GM12874 (cell line): Measurements from ENCODE around the gene RCL1.

Experiments used
- CTCF ChIP-seq: IDR thresholded peaks from 2 replicates; pipeline ENCODE4 v1.5.1; 2011; ENCODE audit warnings: low read depth, mild to moderate bottlenecking, control low read depth, low read length, moderate library complexity; ENCODE audit not compliant: insufficient read depth

The RCL1 gene

DNA sequence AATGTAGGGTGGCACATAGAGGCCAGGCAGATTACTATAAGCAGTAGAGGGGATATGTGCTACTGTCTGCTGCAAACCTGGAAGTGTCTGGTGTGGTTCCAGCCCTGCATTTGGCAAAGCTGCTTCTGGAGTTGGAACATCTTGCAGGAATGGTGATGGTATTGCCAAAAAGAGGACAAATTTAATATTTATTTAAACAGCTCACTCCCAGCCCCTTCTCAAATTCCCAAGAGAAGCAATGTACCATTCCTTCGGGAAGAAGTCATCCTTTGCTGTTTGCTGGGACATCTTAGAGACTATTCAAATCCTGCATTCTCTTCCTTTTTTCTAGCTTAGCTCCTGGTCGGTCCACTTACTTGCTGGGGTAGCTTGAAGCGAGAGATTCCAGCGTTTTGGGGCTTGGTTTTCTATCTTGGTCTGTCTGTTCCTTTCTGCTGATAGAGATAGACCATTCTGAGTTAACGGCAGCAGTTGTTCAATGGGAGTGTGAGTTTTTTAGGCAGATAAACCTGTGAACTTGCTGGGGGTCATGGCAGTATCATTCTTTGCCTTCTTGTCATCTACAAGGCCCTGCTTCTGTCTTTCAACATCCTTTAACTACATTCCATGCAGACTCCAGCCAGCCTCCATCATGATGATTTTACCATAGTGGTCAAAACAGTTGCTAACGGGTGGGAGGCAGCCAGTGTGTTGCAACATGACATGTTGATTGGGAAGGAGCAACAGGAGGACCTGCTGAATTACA lies 69.9 kb downstream of the RCL1 start:
- no peak for TF ChIP-seq CTCF

- no peak for TF ChIP-seq CTCF
Observed at GRCh38 chr9:4864234-4864661, 71.5 kb downstream of the RCL1 start.

DNA sequence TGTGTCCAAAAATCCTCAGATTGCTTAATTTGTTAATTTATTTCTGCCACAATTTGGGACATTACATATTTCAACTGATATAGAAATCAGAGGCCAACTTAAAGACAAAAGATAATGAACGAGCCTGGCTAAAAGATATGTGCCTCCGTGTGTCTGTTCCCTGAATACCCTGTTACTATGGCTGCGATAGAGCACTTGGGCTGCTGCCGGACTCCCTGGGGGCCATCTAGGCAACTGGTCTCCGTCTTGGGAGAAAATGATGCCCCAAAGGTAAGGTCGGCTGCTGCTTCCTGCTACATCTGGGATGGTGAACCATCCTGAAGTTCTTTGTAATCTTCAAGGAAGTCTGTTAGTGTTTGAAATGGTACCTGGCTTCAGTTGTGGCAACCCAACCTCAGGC lies 72.0 kb downstream of the RCL1 start:
- no peak for TF ChIP-seq CTCF

GRCh38 chr9:4865681-4866080 lies 72.9 kb downstream of the RCL1 start:
- no peak for TF ChIP-seq CTCF

GRCh38 chr9:4866239-4866969 lies 73.7 kb downstream of the RCL1 start:
- TF ChIP-seq CTCF = no peak

DNA sequence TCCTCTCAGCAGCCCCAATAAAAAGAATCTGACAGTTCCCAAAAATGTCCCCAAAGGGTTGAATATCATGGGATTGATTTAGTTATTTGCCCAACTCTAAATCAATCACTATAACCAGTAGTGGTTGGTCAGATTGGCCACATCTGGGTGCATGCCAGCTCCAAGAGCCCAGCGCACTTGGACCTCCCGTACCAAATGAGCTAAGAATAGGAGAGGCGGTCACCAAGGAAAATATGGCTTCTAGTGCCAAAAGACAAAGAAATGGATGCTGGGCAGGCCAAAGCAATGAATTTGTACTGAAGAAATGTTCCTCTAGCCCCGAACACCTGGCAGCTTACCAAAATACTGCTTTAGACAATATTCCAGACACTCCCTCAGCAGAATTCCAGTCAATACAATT lies 80.3 kb downstream of the RCL1 start:
- no peak for TF ChIP-seq CTCF

DNA sequence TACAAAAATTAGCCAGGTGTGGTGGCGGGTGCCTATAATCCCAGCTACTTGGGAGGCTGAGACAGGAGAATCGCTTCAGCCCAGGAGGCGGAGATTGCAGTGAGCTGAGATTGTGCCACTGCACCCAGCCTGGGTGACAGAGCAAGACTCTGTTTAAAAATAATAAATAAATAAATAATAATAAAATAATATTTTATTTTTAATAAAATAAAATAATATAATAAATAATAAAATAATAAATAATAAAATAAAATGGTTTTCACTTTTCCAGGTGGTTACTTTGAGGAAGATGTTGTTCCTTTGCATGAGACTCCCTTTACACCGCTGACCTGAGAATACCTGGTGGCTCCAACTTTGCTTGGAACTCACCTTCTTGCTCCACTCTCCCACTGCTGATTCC lies 82.8 kb downstream of the RCL1 start:
- TF ChIP-seq CTCF = no peak
